Stimulated activated CD8-positive, alpha-beta memory T cell treated with anti-CD3 and anti-CD28 coated beads, Interleukin-2, amount 100 ng/mL, for 48 hours (primary cell): ENCODE data around the gene CTDP1.
"Not testable (repeated sequence)": the region's sequence is repeated elsewhere in the genome, so short reads cannot be mapped to it uniquely, and the experiment has no call there.

Experiments
- DNase-seq, 2 donors: peaks; one replicate each; pipeline ENCODE4 v3.0.0-alpha.2; 2020; ENCODE audit warnings: low read depth in 2 of 2

The CTDP1 gene

DNA sequence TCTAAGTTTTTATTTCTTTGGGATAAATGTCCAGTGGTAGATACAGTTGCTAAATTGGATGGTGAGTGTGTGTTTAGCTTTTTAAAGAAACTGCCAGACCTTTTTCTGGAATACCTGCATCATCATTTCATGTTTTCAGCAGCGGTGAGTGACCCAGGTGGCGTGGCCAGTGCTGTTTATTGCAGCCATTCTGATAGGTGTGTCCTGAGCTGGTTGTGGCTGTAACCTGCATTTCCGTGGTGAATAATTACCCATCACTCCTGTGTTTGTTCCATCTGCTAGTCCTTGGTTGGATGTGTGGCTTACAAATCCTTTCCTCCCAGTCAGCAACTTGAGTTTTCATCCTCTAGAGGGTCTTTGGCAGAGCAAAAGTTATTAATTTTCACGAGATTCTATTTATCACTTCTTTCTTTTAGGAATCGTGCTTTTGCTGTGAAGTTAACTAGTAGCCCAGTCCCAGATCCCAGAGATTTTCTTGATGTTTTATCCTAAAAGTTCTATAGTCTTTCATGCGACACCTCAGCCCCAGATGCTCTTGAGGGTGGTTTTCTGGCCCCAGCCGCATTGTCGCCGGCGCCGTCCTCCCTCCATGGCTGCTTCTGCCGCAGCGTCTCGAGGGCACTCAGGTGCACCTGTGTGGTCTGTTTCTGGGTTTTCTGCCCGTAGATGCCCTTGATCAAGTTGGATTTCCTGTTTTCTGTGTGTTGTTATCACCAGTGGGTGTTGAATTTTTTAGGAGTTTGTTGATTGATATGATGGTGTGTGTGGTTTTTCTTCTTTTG, 44.9 kb downstream of the CTDP1 start:
- no peak for DNase-seq

DNA sequence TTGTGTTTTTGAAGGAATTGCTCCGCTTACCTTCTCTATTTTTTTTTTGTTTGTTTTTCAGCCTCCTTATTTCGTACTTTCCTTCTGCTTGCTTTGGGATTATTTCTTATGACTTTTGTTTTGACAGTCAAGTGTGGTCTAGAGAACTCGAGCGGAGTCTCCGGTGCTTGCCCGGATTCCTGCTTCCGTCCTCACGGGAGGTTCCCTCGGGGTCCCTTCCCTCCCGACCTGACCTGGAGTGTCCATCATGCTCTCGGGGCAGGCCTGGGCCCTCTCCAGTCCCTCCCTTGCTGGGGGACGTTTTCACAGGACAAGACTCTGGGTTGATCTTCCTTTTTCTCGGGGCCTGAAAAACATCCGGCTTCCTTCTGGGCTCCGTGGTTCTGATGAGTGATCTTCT, 45.9 kb downstream of the CTDP1 start:
- DNase-seq, result no peak

DNA sequence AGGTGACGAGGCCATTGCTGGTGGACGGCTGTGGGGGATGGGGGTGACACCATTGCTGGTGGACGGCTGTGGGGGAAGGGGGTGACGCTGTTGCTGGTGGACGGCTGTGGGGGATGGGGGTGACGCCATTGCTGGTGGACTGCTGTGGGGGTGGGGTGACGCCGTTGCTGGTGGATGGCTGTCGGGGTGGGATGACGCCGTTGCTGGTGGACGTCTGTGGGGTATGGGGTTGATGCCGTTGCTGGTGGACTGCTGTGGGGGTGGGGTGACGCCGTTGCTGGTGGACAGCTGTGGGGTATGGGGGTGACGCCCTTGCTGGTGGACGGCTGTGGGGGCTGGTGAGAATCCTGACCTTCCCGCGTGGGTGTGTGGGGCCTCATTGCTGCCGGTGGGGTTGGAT, 47.1 kb downstream of the CTDP1 start:
- DNase-seq, result no peak

DNA sequence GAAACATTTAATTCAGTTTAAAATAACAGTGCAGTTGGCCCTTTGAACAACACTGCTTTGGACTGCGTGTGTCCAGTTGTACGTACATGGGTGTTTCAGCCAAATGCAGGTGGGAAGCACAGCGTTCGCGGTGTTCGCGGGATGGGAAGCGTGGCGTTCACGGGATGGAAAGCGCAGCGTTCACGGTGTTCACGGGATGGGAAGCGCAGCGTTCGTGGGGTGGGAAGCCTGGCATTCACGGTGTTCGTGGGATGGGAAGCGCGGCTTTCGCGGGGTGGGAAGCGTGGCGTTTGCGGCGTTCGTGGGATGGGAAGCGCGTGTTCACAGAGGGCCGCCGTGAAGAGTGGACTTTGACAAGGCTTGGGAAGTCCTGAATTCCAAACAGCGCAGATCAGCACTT, 47.6 kb downstream of the CTDP1 start:
- no peak for DNase-seq

DNA sequence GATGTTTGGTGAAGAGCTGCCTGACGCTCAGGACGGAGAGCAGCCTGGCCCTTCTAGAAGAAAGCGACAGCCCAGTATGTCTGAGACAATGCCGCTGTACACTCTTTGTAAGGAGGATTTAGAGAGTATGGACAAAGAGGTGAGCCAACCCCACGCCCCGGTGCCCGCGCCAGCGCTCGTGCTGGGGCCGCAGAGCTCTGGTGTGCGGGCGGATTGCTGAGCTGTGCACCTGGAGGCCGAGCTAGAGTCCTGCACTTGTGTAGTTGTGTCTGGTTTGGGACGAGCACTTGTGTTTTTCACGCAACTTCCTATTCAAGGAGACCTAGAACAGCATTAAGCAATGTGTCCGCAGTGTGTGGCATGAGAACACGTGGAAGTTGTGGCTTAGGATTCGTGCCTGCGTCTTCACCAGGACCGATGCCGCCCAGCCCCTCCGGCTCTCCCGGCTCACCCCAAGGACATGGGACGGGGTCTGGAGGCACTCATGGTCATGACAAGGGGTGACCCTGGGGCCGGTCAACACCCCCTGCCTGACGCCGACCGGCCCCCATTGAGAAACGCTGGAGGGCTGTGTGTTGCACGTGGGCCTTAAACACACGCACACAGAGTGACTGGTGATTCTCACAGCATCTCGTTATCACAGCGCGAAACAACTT, 49.5 kb downstream of the CTDP1 start:
- DNase-seq, result no peak

DNA sequence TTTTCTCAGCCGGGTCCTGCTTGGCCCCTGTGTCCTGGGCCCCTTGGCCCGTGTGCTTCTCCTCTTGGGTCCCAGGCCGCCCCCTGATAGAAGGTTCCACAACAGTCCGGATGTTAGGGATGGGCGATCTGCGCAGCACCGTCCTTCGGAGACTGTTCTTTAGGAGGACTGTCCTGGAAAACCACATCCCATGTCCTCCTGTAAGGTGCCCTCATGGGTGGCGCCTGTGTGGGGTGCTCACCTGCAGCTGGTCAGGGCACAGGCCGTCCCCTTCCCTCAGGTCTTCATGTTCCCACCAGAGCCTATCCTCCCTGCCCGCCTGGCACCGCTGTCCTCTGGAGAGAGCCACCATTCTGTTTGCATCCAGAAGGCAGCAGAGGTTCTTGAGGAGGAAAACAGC, 50.0 kb downstream of the CTDP1 start:
- no peak for DNase-seq

DNA sequence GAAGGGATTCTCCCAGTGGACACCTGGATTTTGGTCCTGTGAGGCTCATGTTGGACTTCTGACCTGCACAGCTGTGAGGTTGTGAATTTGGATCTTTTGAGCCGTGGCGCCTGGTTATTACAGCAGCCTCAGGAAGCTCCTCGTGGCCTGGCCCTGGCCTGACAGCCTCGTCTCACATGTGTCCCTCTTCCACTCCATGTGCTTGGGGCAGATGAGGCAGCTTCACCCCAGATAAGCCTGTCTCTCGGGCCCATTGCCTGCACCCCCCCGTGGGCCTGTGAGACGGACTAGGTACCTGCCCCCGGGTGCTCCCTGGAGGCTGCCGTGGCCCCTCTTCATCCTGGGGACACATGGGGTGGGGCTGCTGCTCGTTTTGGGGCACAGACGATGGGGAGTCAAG, 51.2 kb downstream of the CTDP1 start:
- DNase-seq, result no peak

DNA sequence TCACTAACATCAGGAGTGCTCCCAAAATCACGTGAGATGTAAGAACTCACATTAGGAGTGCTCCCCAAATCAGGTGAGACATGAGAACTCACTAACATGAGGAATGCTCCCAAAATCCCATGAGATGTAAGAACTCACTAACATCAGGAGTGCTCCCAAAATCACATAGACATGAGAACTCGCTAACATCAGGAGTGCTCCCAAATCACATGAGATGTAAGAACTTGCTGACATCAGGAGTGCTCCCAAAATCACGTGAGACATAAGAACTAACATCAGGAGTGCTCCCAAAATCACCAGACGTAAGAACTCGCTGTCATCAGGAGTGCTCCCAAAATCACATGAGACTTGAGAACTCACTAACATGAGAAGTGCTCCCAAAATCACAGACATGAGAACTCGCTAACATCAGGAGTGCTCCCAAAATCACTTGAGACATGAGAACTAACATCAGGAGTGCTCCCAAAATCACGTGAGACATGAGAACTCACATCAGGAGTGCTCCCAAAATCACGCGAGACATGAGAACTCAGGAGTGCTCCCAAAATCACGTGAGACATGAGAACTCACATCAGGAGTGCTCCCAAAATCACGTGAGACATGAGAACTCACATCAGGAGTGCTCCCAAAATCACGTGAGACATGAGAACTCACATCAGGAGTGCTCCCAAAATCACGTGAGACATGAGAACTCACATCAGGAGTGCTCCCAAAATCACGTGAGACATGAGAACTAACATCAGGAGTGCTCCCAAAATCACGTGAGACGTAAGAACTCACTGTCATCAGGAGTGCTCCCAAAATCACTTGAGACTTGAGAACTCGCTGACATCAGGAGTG, 52.5 kb downstream of the CTDP1 start:
- not testable (repeated sequence) for DNase-seq

DNA sequence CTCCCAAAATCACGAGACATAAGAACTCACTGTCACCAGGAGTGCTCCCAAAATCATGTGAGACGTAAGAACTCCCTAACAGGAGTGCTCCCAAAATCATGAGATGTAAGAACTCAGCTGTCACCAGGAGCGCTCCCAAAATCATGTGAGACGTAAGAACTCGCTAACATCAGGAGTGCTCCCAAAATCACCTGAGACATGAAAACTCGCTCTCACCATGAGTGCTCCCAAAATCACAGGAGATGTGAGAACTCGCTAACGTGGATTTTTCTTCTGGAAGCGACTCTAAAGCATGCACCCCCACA, 53.1 kb downstream of the CTDP1 start:
- no peak for DNase-seq

DNA sequence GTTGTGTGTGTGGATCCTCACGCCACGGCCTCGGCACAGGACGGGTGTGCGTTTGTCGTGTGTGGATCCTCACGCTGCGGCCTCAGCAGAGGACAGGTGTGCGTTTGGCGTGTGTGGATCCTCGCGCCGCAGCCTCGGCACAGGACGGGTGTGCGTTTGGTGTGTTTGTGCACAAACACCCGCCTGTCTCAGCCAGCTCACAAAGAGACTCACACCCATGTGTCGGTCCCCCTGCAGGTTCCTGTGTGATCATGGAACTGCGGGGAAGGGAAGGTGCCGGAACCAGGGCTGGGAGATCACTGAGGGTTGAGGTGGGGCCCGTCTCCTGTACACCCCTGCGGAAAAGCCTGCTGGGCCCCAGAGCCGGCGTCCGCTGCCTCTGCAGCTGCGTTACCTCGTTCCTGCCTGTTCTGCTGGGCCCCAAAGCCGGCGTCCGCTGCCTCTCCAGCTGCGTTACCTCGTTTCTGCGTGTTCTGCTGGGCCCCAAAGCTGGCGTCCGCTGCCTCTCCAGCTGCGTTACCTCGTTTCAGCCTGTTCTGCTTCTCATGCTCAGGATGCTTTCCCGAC, 53.6 kb downstream of the CTDP1 start:
- DNase-seq, result no peak

DNA sequence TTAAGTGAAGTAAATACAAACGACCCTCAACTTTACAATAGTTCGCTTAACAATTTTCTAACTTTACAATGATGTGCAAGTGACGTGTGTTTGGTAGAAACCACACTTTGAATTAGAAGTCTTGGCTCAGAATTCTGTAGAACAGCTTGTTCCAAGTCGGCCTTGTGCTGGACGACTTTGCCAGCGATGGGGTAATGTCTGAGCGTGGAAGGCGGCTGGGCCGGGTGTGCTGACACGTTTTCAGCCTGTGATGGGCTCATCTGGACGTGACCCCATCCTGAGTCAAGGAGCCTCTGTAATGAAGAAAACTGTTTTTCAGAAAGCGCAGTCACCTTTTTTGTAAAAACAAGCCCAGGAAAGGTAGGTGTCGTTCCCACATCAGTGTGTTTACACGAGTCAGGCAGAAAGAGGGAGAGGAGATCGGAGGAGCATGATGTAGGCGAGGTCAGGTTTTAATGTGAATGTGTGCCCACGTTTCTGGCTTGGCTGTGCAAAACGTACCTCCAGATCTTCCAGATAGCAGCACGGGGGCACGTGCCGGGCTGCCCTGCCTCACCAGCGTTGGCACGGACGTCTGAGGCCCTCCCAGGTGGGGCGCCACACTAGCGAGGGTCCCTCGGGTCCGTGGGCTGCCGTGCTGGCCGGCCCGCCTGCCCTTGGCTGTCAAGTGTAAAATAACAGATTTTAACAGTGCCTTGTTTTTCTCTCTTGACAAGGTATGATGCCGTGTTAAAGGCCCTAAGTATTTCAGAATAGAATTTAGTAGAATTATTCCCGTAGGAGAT, 54.6 kb downstream of the CTDP1 start:
- no peak for DNase-seq

DNA sequence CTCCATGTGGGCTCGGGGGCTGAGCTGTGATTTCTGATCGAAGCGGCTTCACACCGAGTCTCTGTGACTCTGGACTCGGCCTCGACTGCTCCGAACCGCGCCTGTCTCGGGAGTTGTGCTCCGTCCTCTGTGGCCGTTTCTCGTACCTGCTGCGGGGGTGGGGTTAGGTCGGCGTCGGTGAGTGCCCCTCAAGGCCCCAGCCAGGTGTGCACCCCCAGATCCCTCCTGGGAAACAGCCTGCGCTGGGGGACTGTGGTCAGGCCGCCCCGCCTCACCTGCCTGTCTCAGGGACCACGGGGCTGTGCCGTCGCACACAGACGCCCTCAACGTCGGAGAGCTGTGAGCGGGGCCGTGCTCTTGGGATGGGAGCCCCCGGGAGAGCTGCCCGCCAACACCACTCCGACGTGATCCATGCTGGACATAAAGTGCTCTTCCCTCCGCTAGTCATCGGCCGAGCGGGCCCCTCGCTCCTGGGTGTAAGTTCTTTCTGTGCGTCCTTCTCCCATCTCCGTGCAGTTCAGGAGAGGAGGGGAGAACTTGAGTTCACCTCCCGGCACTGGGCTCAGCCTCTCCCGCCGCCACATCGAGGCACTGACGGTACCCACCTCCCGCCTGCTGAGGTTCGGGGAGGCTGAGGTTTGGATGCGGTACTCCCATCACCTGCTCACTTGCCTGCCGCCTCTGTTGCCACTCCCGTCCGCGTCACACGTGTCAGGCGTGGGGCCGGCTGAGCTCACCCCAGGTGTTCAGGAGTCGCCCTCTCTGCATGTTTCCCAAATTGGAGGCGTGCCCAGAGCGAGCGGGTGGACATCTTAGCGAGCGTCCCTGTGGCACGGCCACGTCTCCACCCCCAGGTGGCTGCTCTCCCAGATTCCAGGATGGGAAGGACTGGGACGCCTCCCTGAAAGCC, 55.7 kb downstream of the CTDP1 start:
- no peak for DNase-seq

DNA sequence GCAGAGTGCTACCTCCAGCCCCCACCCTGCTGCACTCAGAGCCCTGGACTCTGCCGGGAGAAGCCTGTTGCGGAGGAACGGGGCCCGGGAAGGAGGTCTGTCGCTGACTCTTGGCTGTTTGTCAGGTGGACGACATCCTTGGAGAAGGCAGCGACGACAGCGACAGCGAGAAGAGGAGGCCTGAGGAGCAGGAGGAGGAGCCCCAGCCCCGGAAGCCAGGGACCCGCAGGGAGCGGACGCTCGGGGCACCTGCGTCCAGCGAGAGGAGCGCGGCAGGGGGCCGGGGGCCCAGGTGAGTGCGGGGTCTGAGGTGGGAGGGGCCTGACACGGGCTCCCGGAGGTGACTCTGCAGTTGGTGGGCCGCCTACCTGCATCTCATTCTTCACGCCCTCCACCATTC, 56.6 kb downstream of the CTDP1 start:
- DNase-seq, result no peak

DNA sequence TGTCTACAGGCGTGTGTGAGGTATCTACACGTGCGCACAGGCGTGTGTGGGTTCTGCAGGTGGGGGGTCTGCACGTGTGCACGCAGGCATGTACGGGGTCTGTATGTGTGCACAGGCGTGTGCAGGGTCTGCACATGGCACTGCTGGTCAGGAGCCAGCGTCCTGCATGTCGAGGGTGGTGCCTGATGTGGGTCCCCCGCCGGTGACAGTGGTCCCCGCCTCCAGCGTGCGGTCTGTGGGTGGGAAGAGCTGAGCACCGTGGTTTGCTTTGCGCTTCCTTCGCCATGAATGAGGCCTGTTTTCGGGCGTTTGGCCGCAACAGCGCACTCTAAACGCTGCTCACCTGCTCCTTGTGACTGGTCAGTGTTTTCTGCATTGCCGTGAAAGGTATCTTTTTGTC, 57.2 kb downstream of the CTDP1 start:
- no peak for DNase-seq

DNA sequence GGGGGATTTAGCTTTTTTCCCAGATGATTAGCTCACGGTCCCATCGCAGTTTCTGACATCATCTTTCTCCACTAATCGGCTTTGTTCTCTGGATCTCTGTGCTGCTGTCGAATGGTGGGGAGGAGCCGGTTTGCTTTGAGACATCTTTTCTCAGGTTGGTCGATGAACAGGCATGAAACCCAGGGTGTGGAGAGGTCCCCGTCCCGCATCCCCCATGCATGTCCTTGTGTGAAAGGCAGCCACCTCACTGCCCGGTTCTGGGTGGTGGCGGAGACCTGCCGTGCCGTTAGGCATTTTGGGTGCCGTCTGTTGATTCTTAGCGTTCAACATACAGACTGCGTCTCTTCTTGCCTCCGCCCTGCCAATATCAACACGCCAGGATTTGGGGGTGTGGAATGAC, 57.8 kb downstream of the CTDP1 start:
- DNase-seq, result no peak

DNA sequence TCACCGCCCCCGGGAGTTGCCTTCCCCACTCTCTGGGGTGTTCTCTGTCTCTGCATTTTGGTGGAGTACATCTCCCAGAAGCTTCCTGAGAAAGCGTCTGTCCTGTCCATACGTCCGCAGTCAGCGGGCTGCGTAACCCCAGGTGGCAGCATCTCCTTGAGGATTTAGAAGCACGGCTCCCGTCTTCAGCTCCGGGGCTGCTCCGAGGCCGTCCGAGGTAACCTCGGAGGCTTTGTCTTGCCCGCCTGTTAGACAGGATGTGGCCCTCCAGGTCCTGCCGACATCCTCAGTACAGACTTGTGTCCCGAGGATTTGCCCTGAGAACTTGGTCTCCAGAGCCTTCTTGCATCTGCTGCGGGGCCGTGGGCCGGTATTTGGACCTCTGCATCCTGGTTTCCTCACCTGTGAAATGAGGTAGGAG, 58.4 kb downstream of the CTDP1 start:
- no peak for DNase-seq

DNA sequence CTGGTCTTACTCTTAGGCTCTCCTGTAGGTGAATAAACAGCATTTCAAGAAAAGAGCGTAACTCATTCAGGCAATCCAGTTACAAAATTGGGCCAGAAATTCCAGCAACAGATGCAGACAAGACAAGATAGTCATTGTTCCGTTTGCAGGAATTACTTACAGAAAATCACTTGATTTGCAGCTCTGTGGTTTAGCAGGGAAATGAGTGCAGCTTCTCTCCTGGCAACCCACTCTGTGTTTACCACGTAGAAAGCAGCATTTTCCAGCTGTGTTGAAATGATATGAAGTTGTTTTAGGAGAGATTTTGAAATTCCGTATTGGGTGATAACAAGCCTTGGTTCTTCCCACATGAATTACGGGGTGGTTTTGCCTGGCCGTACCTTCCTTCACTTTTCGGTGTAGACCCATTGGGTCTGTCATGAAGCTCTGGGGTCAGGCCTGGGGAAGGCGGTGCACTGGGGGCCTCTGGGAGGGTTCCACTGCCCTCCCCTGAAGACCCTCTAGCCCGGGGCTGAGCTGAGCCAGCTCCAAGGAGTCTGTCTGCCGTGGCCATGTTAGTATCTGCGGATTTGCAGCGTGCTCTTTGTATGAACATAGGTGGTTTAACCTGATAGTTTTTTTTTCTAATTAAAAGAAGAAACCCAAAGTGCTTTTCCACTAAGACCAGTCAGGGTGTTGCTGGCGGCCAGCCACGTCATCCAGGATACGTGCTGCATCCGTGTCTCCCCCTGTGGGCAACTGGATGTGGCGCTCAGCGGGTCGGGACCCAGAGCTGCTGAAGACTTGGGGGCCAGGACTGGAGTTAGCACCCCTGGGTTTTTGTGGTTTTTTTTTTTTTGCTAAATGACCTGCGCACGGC, 59.2 kb downstream of the CTDP1 start:
- DNase-seq, result no peak

DNA sequence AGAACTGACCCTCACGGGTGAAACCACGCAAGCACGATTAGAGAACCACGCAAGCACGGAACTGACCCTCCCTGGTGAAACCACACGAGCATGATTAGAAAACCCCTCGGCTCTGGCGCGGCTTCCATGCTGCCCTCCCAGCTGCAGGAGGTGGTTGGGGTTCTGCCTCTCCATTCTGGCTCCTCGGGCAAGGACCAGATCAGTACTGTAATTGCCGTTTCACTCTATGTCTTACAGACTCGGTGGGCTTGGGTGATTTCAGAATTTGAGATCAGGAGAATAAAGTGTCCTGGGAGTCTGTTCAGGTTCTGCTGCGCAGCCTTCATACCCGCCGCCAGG, 59.8 kb downstream of the CTDP1 start:
- no peak for DNase-seq

DNA sequence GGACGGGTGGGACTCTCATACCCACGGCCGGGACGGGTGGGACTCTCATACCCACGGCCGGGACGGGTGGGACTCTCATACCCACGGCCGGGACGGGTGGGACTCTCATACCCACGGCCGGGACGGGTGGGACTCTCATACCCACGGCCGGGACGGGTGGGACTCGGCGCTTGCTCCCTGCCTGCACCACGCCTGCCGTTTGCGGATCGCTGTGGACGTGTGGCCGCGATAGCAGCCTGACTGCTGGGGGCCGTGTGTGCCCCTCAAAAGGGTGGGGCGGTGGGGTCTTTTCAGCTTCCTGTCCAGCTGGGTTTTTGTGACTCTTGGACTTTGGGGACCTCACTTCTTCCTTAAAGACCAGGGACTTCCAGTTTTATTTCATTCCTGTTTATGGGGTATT, 60.4 kb downstream of the CTDP1 start:
- DNase-seq, result not testable (repeated sequence)
